HEK293 (cell line): ENCODE measurements around the gene MCU.
A peak's percentile ranks its signal among the peaks of the same experiment; 100 is the strongest.

Experiments used
- CTCF ChIA-PET: fragments of 350-600 bp; formaldehyde crosslinking; extraction: SDS; loops from one replicate; lab custom pipeline; 2021; ENCODE audit warnings: antibody characterized with exemption; lab: Yijun Ruan, JAX
- POLR2A ChIA-PET: fragments of 300-600 bp; formaldehyde crosslinking; extraction: SDS; loops from one replicate; lab custom pipeline; 2020; ENCODE audit warnings: antibody characterized with exemption, inconsistent platforms; lab: Yijun Ruan, JAX
- H3K27ac ChIP-seq: fragments of 200-500 bp; sonication (Bioruptor generic); 2 replicates; pipeline ENCODE4 v1.5.1; 2014; ENCODE audit warnings: low read depth, low read length, control low read depth, inconsistent platforms; ENCODE audit errors: extremely low read depth
- H3K36me3 ChIP-seq, 2 experiments: fragments of 200-500 bp in 1 of 2; sonication (Bioruptor generic) in 1 of 2; 1 replicate in 1 of 2; 2 replicates in 1 of 2; pipeline ENCODE4 v1.5.1; 2014 to 2017; ENCODE audit warnings: inconsistent platforms in 2 of 2, low read length in 2 of 2; ENCODE audit not compliant: control insufficient read depth in 2 of 2, insufficient read depth in 1 of 2
- H3K4me1 ChIP-seq: fragments of 200-500 bp; sonication (Bioruptor generic); 2 replicates; pipeline ENCODE4 v1.5.1; 2014; ENCODE audit warnings: mild to moderate bottlenecking, low read length, inconsistent platforms; ENCODE audit not compliant: control insufficient read depth, insufficient read depth
- H3K4me3 ChIP-seq: 2 replicates; pipeline ENCODE4 v1.5.1; 2011; ENCODE audit warnings: low read depth, mild to moderate bottlenecking, control low read depth, low read length, moderate library complexity
- H3K9me3 ChIP-seq: fragments of 200-500 bp; sonication (Bioruptor generic); 2 replicates; pipeline ENCODE4 v1.5.1; 2014; ENCODE audit warnings: low read depth, low read length, inconsistent platforms; ENCODE audit not compliant: control insufficient read depth, insufficient read depth
- GLIS2 ChIP-seq: fragments of 450-650 bp; formaldehyde crosslinking; IDR thresholded peaks from 2 replicates; pipeline ENCODE4 v1.5.1; 2016; ENCODE audit warnings: missing biosample characterization, missing genetic modification characterization
- HOXA7 ChIP-seq: sonication (generic); formaldehyde crosslinking; IDR thresholded peaks from 2 replicates; pipeline ENCODE4 v1.8.1; 2022; ENCODE audit warnings: missing genetic modification reagents, borderline replicate concordance
- HOXD13 ChIP-seq: sonication (generic); formaldehyde crosslinking; IDR thresholded peaks from 2 replicates; pipeline ENCODE4 v1.8.0; 2022; ENCODE audit warnings: missing genetic modification reagents, borderline replicate concordance
- PRDM1 ChIP-seq: fragments of 450-650 bp; formaldehyde crosslinking; IDR thresholded peaks from 2 replicates; pipeline ENCODE4; 2016; ENCODE audit warnings: missing biosample characterization, missing genetic modification characterization
- ZFP3 ChIP-seq: fragments of 450-650 bp; formaldehyde crosslinking; IDR thresholded peaks from 2 replicates; pipeline ENCODE4 v1.5.1; 2016; ENCODE audit warnings: low read depth, missing biosample characterization, missing genetic modification characterization
- ZNF155 ChIP-seq: fragments of 450-650 bp; formaldehyde crosslinking; IDR thresholded peaks from 2 replicates; pipeline ENCODE4 v1.5.1; 2016; ENCODE audit warnings: missing biosample characterization, missing genetic modification characterization
- ZNF184 ChIP-seq: fragments of 450-650 bp; IDR thresholded peaks from 2 replicates; pipeline ENCODE4 v1.5.1; 2018; ENCODE audit warnings: missing biosample characterization, mild to moderate bottlenecking, missing genetic modification characterization
- ZNF23 ChIP-seq: fragments of 450-650 bp; formaldehyde crosslinking; IDR thresholded peaks from 2 replicates; pipeline ENCODE4 v1.5.1; 2016; ENCODE audit warnings: missing biosample characterization, missing genetic modification characterization, borderline replicate concordance
- ZNF335 ChIP-seq: fragments of 450-650 bp; formaldehyde crosslinking; conservative IDR thresholded peaks from 2 replicates; pipeline ENCODE4 v1.5.1; 2016; ENCODE audit warnings: missing biosample characterization, missing genetic modification characterization
- ZNF510 ChIP-seq: fragments of 450-650 bp; formaldehyde crosslinking; IDR thresholded peaks from 2 replicates; pipeline ENCODE4 v1.5.1; 2018; ENCODE audit warnings: mild to moderate bottlenecking, missing genetic modification characterization, missing biosample characterization; ENCODE audit not compliant: insufficient replicate concordance
- ZNF549 ChIP-seq: fragments of 450-650 bp; IDR thresholded peaks from 2 replicates; pipeline ENCODE4 v1.5.1; 2018; ENCODE audit warnings: missing biosample characterization, missing genetic modification characterization, mild to moderate bottlenecking, inconsistent platforms, moderate library complexity
- ZNF571 ChIP-seq: fragments of 450-650 bp; formaldehyde crosslinking; IDR thresholded peaks from 2 replicates; pipeline ENCODE4 v1.5.0; 2017; ENCODE audit warnings: missing biosample characterization, missing genetic modification characterization
- ZNF585B ChIP-seq: fragments of 450-650 bp; formaldehyde crosslinking; IDR thresholded peaks from 2 replicates; pipeline ENCODE4 v1.5.1; 2016; ENCODE audit warnings: missing biosample characterization, missing genetic modification characterization
- ZNF610 ChIP-seq: fragments of 450-650 bp; formaldehyde crosslinking; IDR thresholded peaks from 2 replicates; pipeline ENCODE4 v1.5.1; 2016; ENCODE audit warnings: missing biosample characterization, missing genetic modification characterization, borderline replicate concordance
- ZNF660 ChIP-seq: fragments of 450-650 bp; IDR thresholded peaks from 2 replicates; pipeline ENCODE4 v1.5.1; 2018; ENCODE audit warnings: missing biosample characterization, mild to moderate bottlenecking, missing genetic modification characterization
- ZNF664 ChIP-seq: fragments of 450-650 bp; formaldehyde crosslinking; IDR thresholded peaks from 2 replicates; pipeline ENCODE4 v1.5.1; 2016; ENCODE audit warnings: missing biosample characterization, missing genetic modification characterization
- ZNF701 ChIP-seq: fragments of 450-650 bp; formaldehyde crosslinking; IDR thresholded peaks from 2 replicates; pipeline ENCODE4 v1.5.1; 2016; ENCODE audit warnings: missing biosample characterization, missing genetic modification characterization
- ZNF776 ChIP-seq: fragments of 450-650 bp; formaldehyde crosslinking; IDR thresholded peaks from 2 replicates; pipeline ENCODE4 v1.5.0; 2017; ENCODE audit warnings: missing biosample characterization, missing genetic modification characterization, borderline replicate concordance
- ZNF785 ChIP-seq: fragments of 450-650 bp; formaldehyde crosslinking; IDR thresholded peaks from 2 replicates; pipeline ENCODE4 v1.5.1; 2016; ENCODE audit warnings: missing biosample characterization, missing genetic modification characterization
- TF ChIP-seq, protein P1 (sequence below): fragments of 450-650 bp; formaldehyde crosslinking; IDR thresholded peaks from 2 replicates; pipeline ENCODE4 v1.5.1; 2016; ENCODE audit warnings: missing biosample characterization, missing genetic modification characterization
- TF ChIP-seq, protein P2 (sequence below): fragments of 450-650 bp; formaldehyde crosslinking; IDR thresholded peaks from 2 replicates; pipeline ENCODE4 v1.5.1; 2016; ENCODE audit warnings: missing biosample characterization, missing genetic modification characterization, borderline replicate concordance
- TF ChIP-seq, protein P3 (sequence below): fragments of 450-650 bp; formaldehyde crosslinking; IDR thresholded peaks from 2 replicates; pipeline ENCODE4 v1.5.1; 2016; ENCODE audit warnings: missing biosample characterization, missing genetic modification characterization

Gene MCU

DNA sequence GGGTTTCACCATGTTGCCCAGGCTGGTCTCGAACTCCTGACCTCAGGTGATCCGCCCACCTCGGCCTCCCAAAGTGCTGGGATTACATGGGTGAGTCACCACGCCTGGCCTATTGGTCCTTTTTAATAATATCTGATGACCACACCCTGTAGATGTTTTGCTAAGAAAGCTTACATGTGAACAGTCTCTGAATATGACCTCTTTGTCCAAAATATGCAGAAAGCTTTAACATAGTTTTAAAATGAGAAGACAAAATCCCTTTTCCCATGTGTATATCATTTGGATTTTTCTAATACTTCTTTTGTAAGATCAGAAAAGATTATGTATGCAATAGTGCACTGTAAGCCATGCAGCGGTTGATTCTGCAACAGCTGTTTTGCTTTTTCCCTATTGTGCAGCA, 38.5 kb downstream of the MCU start (continued):
- TF ChIP-seq HOXD13 (CRISPR knock-in tag) (no peak), ZNF785 (tag by site-specific recombination) (no peak), ZNF155 (tag by site-specific recombination) (no peak), ZFP3 (tag by site-specific recombination) (no peak)

DNA sequence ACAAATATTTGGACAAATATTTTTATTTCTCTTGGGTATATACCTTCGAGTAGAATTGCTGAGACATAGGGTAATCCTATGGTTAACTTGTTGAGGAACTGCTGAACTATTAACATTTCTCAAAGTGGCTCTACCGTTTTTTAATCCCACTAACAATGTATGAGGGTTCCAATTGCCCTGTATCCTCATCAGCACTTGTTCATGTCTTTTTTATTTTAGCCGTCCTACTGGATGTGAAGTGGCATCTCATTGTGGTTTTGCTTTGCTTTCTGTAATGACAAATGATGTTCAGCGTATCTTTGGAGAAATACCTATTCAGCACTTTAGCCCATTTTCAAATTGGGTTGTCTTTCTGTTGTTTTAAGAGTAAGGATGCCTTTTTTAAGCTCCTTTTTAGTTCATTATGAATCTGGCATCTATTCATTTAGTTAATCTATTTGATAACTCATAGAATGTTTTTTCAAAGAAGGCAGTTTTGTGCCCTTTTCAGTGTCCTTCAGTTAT, 40.0 kb downstream of the MCU start:
- POLR2A ChIA-PET = no interaction called here
- H3K27ac ChIP-seq = no peak overlapping the region
- H3K9me3 ChIP-seq = no peaks in the 10 kb centered on the region
- no peaks in the 10 kb centered on the region for H3K36me3 ChIP-seq
- TF ChIP-seq ZNF184 (tag by site-specific recombination) (0 out of 2 replicates have a peak, but pooled peaks have one; percentile 59), ZNF610 (tag by site-specific recombination) (no peak)
- TF ChIP-seq, all 188 proteins: peak for 1
- CTCF ChIA-PET = interaction anchor here (0.6 kb wide), 1 partner anchor 230 kb away, joined by 3 read pairs; no protein-coding TSS in a partner anchor
- Histone ChIP-seq H3K4me1 (peaks cover 17% of the 10 kb centered on the region), H3K4me3 (no peak overlapping the region)

DNA sequence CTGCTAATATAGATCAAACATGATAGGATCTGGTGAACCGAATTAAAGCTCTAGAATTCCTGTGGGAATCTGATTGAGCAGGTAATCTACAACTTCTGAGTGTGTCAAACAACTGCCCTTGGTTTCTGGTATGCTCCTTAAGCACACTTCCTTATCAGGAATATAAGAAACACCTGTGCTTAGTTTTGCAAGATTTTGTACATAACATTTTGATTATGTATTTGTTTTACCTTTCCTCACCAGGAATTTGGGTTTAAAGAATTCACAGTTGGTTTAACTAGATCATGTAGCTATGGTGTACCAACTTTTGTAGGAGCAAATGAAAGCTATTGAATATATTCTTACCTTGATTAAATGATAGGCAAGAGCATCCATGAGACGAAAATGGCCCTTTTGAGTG, 40.6 kb downstream of the MCU start:
- no peaks in the 10 kb centered on the region for H3K36me3 ChIP-seq
- no peak overlapping the region for H3K27ac ChIP-seq
- no peaks in the 10 kb centered on the region for H3K9me3 ChIP-seq
- peaks cover 13% of the 10 kb centered on the region for H3K4me1 ChIP-seq
- H3K4me3 ChIP-seq = no peak overlapping the region
- POLR2A ChIA-PET = interaction anchor here (0.6 kb wide), 1 partner anchor 418 kb away, joined by 3 read pairs; no protein-coding TSS in a partner anchor
- CTCF ChIA-PET = no interaction called here
- TF ChIP-seq ZNF701 (tag by site-specific recombination) (no peak), ZNF664 (tag by site-specific recombination) (no peak), ZNF660 (tag by site-specific recombination) (no peak), ZNF585B (tag by site-specific recombination) (no peak), ZNF335 (tag by site-specific recombination) (no peak), ZNF571 (tag by site-specific recombination) (no peak), ZNF23 (tag by site-specific recombination) (no peak), ZNF510 (no peak), PRDM1 (tag by site-specific recombination) (no peak), ZNF549 (tag by site-specific recombination) (no peak), GLIS2 (no peak), ZNF776 (tag by site-specific recombination) (no peak), HOXA7 (CRISPR knock-in tag) (no peak)
- TF ChIP-seq, protein P1, sequence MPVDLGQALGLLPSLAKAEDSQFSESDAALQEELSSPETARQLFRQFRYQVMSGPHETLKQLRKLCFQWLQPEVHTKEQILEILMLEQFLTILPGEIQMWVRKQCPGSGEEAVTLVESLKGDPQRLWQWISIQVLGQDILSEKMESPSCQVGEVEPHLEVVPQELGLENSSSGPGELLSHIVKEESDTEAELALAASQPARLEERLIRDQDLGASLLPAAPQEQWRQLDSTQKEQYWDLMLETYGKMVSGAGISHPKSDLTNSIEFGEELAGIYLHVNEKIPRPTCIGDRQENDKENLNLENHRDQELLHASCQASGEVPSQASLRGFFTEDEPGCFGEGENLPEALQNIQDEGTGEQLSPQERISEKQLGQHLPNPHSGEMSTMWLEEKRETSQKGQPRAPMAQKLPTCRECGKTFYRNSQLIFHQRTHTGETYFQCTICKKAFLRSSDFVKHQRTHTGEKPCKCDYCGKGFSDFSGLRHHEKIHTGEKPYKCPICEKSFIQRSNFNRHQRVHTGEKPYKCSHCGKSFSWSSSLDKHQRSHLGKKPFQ = no peak
- TF ChIP-seq, protein P2, sequence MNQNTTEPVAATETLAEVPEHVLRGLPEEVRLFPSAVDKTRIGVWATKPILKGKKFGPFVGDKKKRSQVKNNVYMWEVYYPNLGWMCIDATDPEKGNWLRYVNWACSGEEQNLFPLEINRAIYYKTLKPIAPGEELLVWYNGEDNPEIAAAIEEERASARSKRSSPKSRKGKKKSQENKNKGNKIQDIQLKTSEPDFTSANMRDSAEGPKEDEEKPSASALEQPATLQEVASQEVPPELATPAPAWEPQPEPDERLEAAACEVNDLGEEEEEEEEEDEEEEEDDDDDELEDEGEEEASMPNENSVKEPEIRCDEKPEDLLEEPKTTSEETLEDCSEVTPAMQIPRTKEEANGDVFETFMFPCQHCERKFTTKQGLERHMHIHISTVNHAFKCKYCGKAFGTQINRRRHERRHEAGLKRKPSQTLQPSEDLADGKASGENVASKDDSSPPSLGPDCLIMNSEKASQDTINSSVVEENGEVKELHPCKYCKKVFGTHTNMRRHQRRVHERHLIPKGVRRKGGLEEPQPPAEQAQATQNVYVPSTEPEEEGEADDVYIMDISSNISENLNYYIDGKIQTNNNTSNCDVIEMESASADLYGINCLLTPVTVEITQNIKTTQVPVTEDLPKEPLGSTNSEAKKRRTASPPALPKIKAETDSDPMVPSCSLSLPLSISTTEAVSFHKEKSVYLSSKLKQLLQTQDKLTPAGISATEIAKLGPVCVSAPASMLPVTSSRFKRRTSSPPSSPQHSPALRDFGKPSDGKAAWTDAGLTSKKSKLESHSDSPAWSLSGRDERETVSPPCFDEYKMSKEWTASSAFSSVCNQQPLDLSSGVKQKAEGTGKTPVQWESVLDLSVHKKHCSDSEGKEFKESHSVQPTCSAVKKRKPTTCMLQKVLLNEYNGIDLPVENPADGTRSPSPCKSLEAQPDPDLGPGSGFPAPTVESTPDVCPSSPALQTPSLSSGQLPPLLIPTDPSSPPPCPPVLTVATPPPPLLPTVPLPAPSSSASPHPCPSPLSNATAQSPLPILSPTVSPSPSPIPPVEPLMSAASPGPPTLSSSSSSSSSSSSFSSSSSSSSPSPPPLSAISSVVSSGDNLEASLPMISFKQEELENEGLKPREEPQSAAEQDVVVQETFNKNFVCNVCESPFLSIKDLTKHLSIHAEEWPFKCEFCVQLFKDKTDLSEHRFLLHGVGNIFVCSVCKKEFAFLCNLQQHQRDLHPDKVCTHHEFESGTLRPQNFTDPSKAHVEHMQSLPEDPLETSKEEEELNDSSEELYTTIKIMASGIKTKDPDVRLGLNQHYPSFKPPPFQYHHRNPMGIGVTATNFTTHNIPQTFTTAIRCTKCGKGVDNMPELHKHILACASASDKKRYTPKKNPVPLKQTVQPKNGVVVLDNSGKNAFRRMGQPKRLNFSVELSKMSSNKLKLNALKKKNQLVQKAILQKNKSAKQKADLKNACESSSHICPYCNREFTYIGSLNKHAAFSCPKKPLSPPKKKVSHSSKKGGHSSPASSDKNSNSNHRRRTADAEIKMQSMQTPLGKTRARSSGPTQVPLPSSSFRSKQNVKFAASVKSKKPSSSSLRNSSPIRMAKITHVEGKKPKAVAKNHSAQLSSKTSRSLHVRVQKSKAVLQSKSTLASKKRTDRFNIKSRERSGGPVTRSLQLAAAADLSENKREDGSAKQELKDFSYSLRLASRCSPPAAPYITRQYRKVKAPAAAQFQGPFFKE = no peak
- TF ChIP-seq, protein P3, sequence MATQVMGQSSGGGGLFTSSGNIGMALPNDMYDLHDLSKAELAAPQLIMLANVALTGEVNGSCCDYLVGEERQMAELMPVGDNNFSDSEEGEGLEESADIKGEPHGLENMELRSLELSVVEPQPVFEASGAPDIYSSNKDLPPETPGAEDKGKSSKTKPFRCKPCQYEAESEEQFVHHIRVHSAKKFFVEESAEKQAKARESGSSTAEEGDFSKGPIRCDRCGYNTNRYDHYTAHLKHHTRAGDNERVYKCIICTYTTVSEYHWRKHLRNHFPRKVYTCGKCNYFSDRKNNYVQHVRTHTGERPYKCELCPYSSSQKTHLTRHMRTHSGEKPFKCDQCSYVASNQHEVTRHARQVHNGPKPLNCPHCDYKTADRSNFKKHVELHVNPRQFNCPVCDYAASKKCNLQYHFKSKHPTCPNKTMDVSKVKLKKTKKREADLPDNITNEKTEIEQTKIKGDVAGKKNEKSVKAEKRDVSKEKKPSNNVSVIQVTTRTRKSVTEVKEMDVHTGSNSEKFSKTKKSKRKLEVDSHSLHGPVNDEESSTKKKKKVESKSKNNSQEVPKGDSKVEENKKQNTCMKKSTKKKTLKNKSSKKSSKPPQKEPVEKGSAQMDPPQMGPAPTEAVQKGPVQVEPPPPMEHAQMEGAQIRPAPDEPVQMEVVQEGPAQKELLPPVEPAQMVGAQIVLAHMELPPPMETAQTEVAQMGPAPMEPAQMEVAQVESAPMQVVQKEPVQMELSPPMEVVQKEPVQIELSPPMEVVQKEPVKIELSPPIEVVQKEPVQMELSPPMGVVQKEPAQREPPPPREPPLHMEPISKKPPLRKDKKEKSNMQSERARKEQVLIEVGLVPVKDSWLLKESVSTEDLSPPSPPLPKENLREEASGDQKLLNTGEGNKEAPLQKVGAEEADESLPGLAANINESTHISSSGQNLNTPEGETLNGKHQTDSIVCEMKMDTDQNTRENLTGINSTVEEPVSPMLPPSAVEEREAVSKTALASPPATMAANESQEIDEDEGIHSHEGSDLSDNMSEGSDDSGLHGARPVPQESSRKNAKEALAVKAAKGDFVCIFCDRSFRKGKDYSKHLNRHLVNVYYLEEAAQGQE (tag by site-specific recombination) = no peak
